HEK293 (cell line): ENCODE results near the gene SIGLEC5.

Experiments used
- CTCF ChIA-PET: fragments of 350-600 bp; formaldehyde crosslinking; extraction: SDS; loops from one replicate; lab custom pipeline; 2021; ENCODE audit warnings: antibody characterized with exemption; lab: Yijun Ruan, JAX
- POLR2A ChIA-PET: fragments of 300-600 bp; formaldehyde crosslinking; extraction: SDS; loops from one replicate; lab custom pipeline; 2020; ENCODE audit warnings: antibody characterized with exemption, inconsistent platforms; lab: Yijun Ruan, JAX
- H3K27ac ChIP-seq: fragments of 200-500 bp; sonication (Bioruptor generic); 2 replicates; pipeline ENCODE4 v1.5.1; 2014; ENCODE audit warnings: low read depth, low read length, control low read depth, inconsistent platforms; ENCODE audit errors: extremely low read depth
- H3K36me3 ChIP-seq, 2 experiments: fragments of 200-500 bp in 1 of 2; sonication (Bioruptor generic) in 1 of 2; 1 replicate in 1 of 2; 2 replicates in 1 of 2; pipeline ENCODE4 v1.5.1; 2014 to 2017; ENCODE audit warnings: inconsistent platforms in 2 of 2, low read length in 2 of 2; ENCODE audit not compliant: control insufficient read depth in 2 of 2, insufficient read depth in 1 of 2
- H3K4me1 ChIP-seq: fragments of 200-500 bp; sonication (Bioruptor generic); 2 replicates; pipeline ENCODE4 v1.5.1; 2014; ENCODE audit warnings: mild to moderate bottlenecking, low read length, inconsistent platforms; ENCODE audit not compliant: control insufficient read depth, insufficient read depth
- H3K4me3 ChIP-seq: 2 replicates; pipeline ENCODE4 v1.5.1; 2011; ENCODE audit warnings: low read depth, mild to moderate bottlenecking, control low read depth, low read length, moderate library complexity
- H3K9me3 ChIP-seq: fragments of 200-500 bp; sonication (Bioruptor generic); 2 replicates; pipeline ENCODE4 v1.5.1; 2014; ENCODE audit warnings: low read depth, low read length, inconsistent platforms; ENCODE audit not compliant: control insufficient read depth, insufficient read depth
- FEZF1 ChIP-seq: fragments of 450-650 bp; formaldehyde crosslinking; IDR thresholded peaks from 2 replicates; pipeline ENCODE4 v1.5.1; 2016; ENCODE audit warnings: missing biosample characterization, missing genetic modification characterization
- INSM2 ChIP-seq: fragments of 450-650 bp; formaldehyde crosslinking; IDR thresholded peaks from 2 replicates; pipeline ENCODE4 v1.5.1; 2016; ENCODE audit warnings: missing biosample characterization, missing genetic modification characterization
- MZF1 ChIP-seq: fragments of 450-650 bp; formaldehyde crosslinking; IDR thresholded peaks from 2 replicates; pipeline ENCODE4 v1.5.1; 2017; ENCODE audit warnings: missing biosample characterization, missing genetic modification characterization, borderline replicate concordance
- OSR2 ChIP-seq: fragments of 450-650 bp; formaldehyde crosslinking; IDR thresholded peaks from 2 replicates; pipeline ENCODE4 v1.5.1; 2016; ENCODE audit warnings: missing biosample characterization, missing genetic modification characterization
- RBAK ChIP-seq: fragments of 450-650 bp; formaldehyde crosslinking; IDR thresholded peaks from 2 replicates; pipeline ENCODE4 v1.5.1; 2016; ENCODE audit warnings: missing biosample characterization, missing genetic modification characterization
- SETDB1 ChIP-seq: IDR thresholded peaks from one replicate; pipeline ENCODE4 v1.6.1; 2017; ENCODE audit warnings: mild to moderate bottlenecking, low read length, moderate library complexity, mixed read lengths; ENCODE audit not compliant: insufficient read length
- ZBTB17 ChIP-seq: fragments of 450-650 bp; formaldehyde crosslinking; IDR thresholded peaks from 2 replicates; pipeline ENCODE4 v1.5.1; 2016; ENCODE audit warnings: missing biosample characterization, missing genetic modification characterization
- ZFP3 ChIP-seq: fragments of 450-650 bp; formaldehyde crosslinking; IDR thresholded peaks from 2 replicates; pipeline ENCODE4 v1.5.1; 2016; ENCODE audit warnings: low read depth, missing biosample characterization, missing genetic modification characterization
- ZNF140 ChIP-seq: fragments of 450-650 bp; formaldehyde crosslinking; IDR thresholded peaks from 2 replicates; pipeline ENCODE4 v1.5.1; 2016; ENCODE audit warnings: missing biosample characterization, missing genetic modification characterization
- ZNF146 ChIP-seq: fragments of 450-650 bp; formaldehyde crosslinking; IDR thresholded peaks from 2 replicates; pipeline ENCODE4 v1.5.1; 2016; ENCODE audit warnings: missing biosample characterization, missing genetic modification characterization
- ZNF155 ChIP-seq: fragments of 450-650 bp; formaldehyde crosslinking; IDR thresholded peaks from 2 replicates; pipeline ENCODE4 v1.5.1; 2016; ENCODE audit warnings: missing biosample characterization, missing genetic modification characterization
- ZNF221 ChIP-seq: fragments of 450-650 bp; formaldehyde crosslinking; IDR thresholded peaks from 2 replicates; pipeline ENCODE4 v1.5.1; 2017; ENCODE audit warnings: missing biosample characterization, missing genetic modification characterization, borderline replicate concordance
- ZNF274 ChIP-seq, 2 experiments: fragments of 200-500 bp in 1 of 2; fragments of 450-650 bp in 1 of 2; sonication (Bioruptor generic) in 1 of 2; formaldehyde crosslinking in 1 of 2; IDR thresholded peaks; 2 replicates each; pipeline versions ENCODE4 v1.5.1 to v1.6.1; 2014 to 2016; ENCODE audit warnings: borderline replicate concordance in 1 of 2, inconsistent platforms in 1 of 2, low read length in 1 of 2, missing biosample characterization in 1 of 2, missing genetic modification characterization in 1 of 2
- ZNF366 ChIP-seq: fragments of 450-650 bp; formaldehyde crosslinking; conservative IDR thresholded peaks from 2 replicates; pipeline ENCODE4 v1.5.1; 2016; ENCODE audit warnings: missing biosample characterization, missing genetic modification characterization
- ZNF416 ChIP-seq: fragments of 450-650 bp; formaldehyde crosslinking; IDR thresholded peaks from 2 replicates; pipeline ENCODE4 v1.5.1; 2016; ENCODE audit warnings: missing biosample characterization, missing genetic modification characterization
- ZNF423 ChIP-seq: fragments of 450-650 bp; formaldehyde crosslinking; IDR thresholded peaks from 2 replicates; pipeline ENCODE4 v1.5.1; 2016; ENCODE audit warnings: missing biosample characterization, missing genetic modification characterization
- ZNF449 ChIP-seq: fragments of 450-650 bp; formaldehyde crosslinking; IDR thresholded peaks from 2 replicates; pipeline ENCODE4 v1.5.1; 2017; ENCODE audit warnings: missing biosample characterization, mild to moderate bottlenecking, missing genetic modification characterization, moderate library complexity
- ZNF692 ChIP-seq: fragments of 450-650 bp; formaldehyde crosslinking; IDR thresholded peaks from 2 replicates; pipeline ENCODE4 v1.5.1; 2016; ENCODE audit warnings: missing biosample characterization, missing genetic modification characterization
- ZNF776 ChIP-seq: fragments of 450-650 bp; formaldehyde crosslinking; IDR thresholded peaks from 2 replicates; pipeline ENCODE4 v1.5.0; 2017; ENCODE audit warnings: missing biosample characterization, missing genetic modification characterization, borderline replicate concordance
- ZNF777 ChIP-seq: fragments of 450-650 bp; formaldehyde crosslinking; IDR thresholded peaks from 2 replicates; pipeline ENCODE4 v1.5.1; 2017; ENCODE audit warnings: missing biosample characterization, missing genetic modification characterization, borderline replicate concordance
- ZNF791 ChIP-seq: fragments of 450-650 bp; formaldehyde crosslinking; IDR thresholded peaks from 2 replicates; pipeline ENCODE4 v1.5.1; 2016; ENCODE audit warnings: missing biosample characterization, missing genetic modification characterization
- ZNF830 ChIP-seq: fragments of 450-650 bp; IDR thresholded peaks from 2 replicates; pipeline ENCODE4 v1.5.0; 2018; ENCODE audit warnings: missing biosample characterization, missing genetic modification characterization, low read depth, mild to moderate bottlenecking, moderate library complexity
- ZSCAN4 ChIP-seq: fragments of 450-650 bp; formaldehyde crosslinking; IDR thresholded peaks from 2 replicates; pipeline ENCODE4 v1.5.1; 2017; ENCODE audit warnings: missing biosample characterization, missing genetic modification characterization

The SIGLEC5 gene

GRCh38 chr19:51568456-51568855, 61.7 kb downstream of the SIGLEC5 start:
- TF ChIP-seq FEZF1 (tag by site-specific recombination) (no peak), INSM2 (no peak), ZSCAN4 (tag by site-specific recombination) (no peak), ZNF776 (tag by site-specific recombination) (no peak), ZBTB17 (tag by site-specific recombination) (no peak), ZNF692 (no peak), ZNF155 (tag by site-specific recombination) (no peak), ZNF146 (tag by site-specific recombination) (no peak), ZNF221 (tag by site-specific recombination) (no peak), ZNF777 (tag by site-specific recombination) (no peak)
- no peaks in the 10 kb centered on the region for H3K4me1 ChIP-seq
- no peak overlapping the region for H3K4me3 ChIP-seq
- H3K9me3 ChIP-seq, result no peaks in the 10 kb centered on the region
- peaks cover 0 to 8% of the 10 kb centered on the region in 2 experiments; a peak in 1 of 3 replicates for H3K36me3 ChIP-seq
- CTCF ChIA-PET, result no interaction called here
- H3K27ac ChIP-seq, result no peak overlapping the region
- POLR2A ChIA-PET, result no interaction called here

- H3K4me3 ChIP-seq, result no peak overlapping the region
- no peaks in the 10 kb centered on the region for H3K4me1 ChIP-seq
- ChIA-PET CTCF (no interaction called here), POLR2A (no interaction called here)
- no peaks in the 10 kb centered on the region for H3K9me3 ChIP-seq
- no peak overlapping the region for H3K27ac ChIP-seq
- TF ChIP-seq SETDB1, result no peak
- TF ChIP-seq ZNF423, result no peak
- no peak for TF ChIP-seq RBAK (tag by site-specific recombination)
- no peak for TF ChIP-seq ZNF830 (tag by site-specific recombination)
- no peak for TF ChIP-seq ZNF366
- no peak for TF ChIP-seq ZFP3 (tag by site-specific recombination)
- TF ChIP-seq ZNF140, result no peak
- TF ChIP-seq ZNF791 (tag by site-specific recombination), result no peak
- no peak for TF ChIP-seq ZNF416 (tag by site-specific recombination)
- no peak for TF ChIP-seq MZF1
- TF ChIP-seq ZNF274 (IDR thresholded peaks at IDR 0.05; ENCODE audit: low read length), result no peak
- TF ChIP-seq ZNF274 (tag by site-specific recombination; IDR thresholded peaks at IDR 0.05; ENCODE audit: borderline replicate concordance), result no peak
- no peak for TF ChIP-seq OSR2 (tag by site-specific recombination)
- no peak for TF ChIP-seq ZNF449 (tag by site-specific recombination)
- TF ChIP-seq, all 188 proteins: peak for 0
- no peaks in the 10 kb centered on the region for H3K36me3 ChIP-seq
Observed at GRCh38 chr19:51567583-51567982, 62.6 kb downstream of the SIGLEC5 start.
